CD4-positive, CD25-positive, alpha-beta regulatory T cell (primary cell): ENCODE measurements around the gene DUSP28. TPM values are rescaled to one million over a fixed set of nuclear protein-coding genes. Genes with fewer than 3 reads are reported as not detected.

ENCODE experiments used
- ATAC-seq, 2 donors: fragments of 150-1000 bp; cut with Tn5 transposase; one replicate each; pipeline ENCODE4 v1.10.0; 2021; ENCODE audit warnings: low read depth in 2 of 2, moderate number of reproducible peaks in 2 of 2, moderate library complexity in 1 of 2
- DNase-seq, 3 donors: peaks; one replicate each; pipeline versions ENCODE4 v3.0.0 to v3.0.0-alpha.2; 2012 to 2022; ENCODE audit warnings: mixed read lengths in 1 of 3
- H3K27ac ChIP-seq: one replicate; pipeline ENCODE4 v1.7.0; 2013; ENCODE audit warnings: mild to moderate bottlenecking, low read length; ENCODE audit not compliant: insufficient read depth, poor library complexity, severe bottlenecking
- H3K27me3 ChIP-seq: one replicate; pipeline ENCODE4 v1.7.0; 2013; ENCODE audit warnings: low read length; ENCODE audit not compliant: control insufficient read depth, insufficient read depth
- H3K36me3 ChIP-seq: one replicate; pipeline ENCODE4 v1.7.0; 2013; ENCODE audit warnings: mild to moderate bottlenecking, low read length, moderate library complexity; ENCODE audit not compliant: control insufficient read depth, insufficient read depth
- H3K4me1 ChIP-seq: 2 replicates; pipeline ENCODE4 v1.7.0; 2013; ENCODE audit warnings: mild to moderate bottlenecking, low read length; ENCODE audit not compliant: insufficient read depth, control insufficient read depth, poor library complexity, severe bottlenecking
- H3K4me3 ChIP-seq: one replicate; pipeline ENCODE4 v1.7.0; 2013; ENCODE audit warnings: low read depth, mild to moderate bottlenecking, low read length, moderate library complexity
- H3K9me3 ChIP-seq, 2 experiments: 1 replicate in 1 of 2; 2 replicates in 1 of 2; pipeline ENCODE4 v1.7.0; 2013; ENCODE audit warnings: low read length in 2 of 2, mild to moderate bottlenecking in 1 of 2, moderate library complexity in 1 of 2; ENCODE audit not compliant: control insufficient read depth in 2 of 2
- H3K27ac Mint-ChIP-seq, 3 donors: one replicate each; pipeline ENCODE4 v1.8.0; 2020 to 2022; ENCODE audit warnings: mild to moderate bottlenecking in 3 of 3, mixed read lengths in 3 of 3, moderate library complexity in 2 of 3
- H3K27me3 Mint-ChIP-seq: one replicate; pipeline ENCODE4 v1.8.0; 2022; ENCODE audit warnings: mild to moderate bottlenecking, mixed read lengths
- H3K36me3 Mint-ChIP-seq: one replicate; pipeline ENCODE4 v1.8.0; 2020; ENCODE audit warnings: mixed read lengths
- H3K4me1 Mint-ChIP-seq, 4 donors: one replicate each; pipeline ENCODE4 v1.8.0; 2020 to 2022; ENCODE audit warnings: mixed read lengths in 4 of 4, mild to moderate bottlenecking in 1 of 4
- H3K4me3 Mint-ChIP-seq, 4 donors: one replicate each; pipeline ENCODE4 v1.8.0; 2020 to 2022; ENCODE audit warnings: mild to moderate bottlenecking in 4 of 4, mixed read lengths in 4 of 4, moderate library complexity in 3 of 4
- H3K9me3 Mint-ChIP-seq, 7 donors: one replicate each; pipeline ENCODE4 v1.8.0; 2020 to 2022; ENCODE audit warnings: mixed read lengths in 7 of 7, mild to moderate bottlenecking in 3 of 7, moderate library complexity in 2 of 7
- polyA plus RNA-seq, 4 donors: library from polyadenylated mRNA; unstranded; fragments of 300-500 nt; fragmentation: Illumina TruSeq; gene quantifications; one replicate each; pipeline ENCODE4 v1.2.3, GENCODE V29; 2021
- total RNA-seq: library from RNA; stranded (reverse); gene quantifications from one replicate; pipeline ENCODE4 v1.2.3, GENCODE V29; 2022

Gene DUSP28
- total and polyA plus RNA-seq, 5 donors from 2014 or later = 8.3 to 27.2 (median 17.4) TPM

DNA sequence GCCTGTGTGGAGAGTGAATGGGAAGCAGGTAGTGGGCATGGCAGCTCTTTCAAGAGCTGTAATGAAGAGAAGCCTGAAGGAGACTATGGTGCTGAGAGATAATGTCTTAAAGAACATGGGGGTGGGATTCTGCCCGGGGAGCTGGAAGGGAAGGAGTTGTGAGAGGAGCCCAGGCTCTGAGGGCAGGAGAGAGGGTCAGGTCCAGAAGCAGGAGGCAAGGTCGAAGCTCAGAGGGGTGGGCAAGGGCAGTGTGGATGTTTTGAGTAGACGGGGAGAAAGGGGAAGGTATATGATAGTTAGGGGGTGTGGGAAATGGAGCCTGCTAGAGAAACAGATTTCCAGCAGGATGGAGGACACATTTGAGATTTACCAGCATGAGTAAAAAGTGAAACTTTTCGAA lies 28.5 kb downstream of the DUSP28 start:
- Mint-ChIP-seq H3K36me3 (no peaks in the 10 kb centered on the region), H3K4me1 (peaks cover 0 to 50% (median 22%) of the 10 kb centered on the region in 4 donors), H3K4me3 (peak overlapping the region; percentile 58 to 100 (median 79)), H3K9me3 (no peaks in the 10 kb centered on the region), H3K27ac (peak overlapping the region in 2 of 3 donors; percentile 33 to 81), H3K27me3 (no peaks in the 10 kb centered on the region)
- Histone ChIP-seq H3K4me3 (no peak overlapping the region), H3K27me3 (no peaks in the 10 kb centered on the region), H3K9me3 (no peaks in the 10 kb centered on the region), H3K36me3 (peaks cover 34% of the 10 kb centered on the region), H3K4me1 (peaks cover 41% of the 10 kb centered on the region), H3K27ac (no peak overlapping the region)
- ATAC-seq = no peak
- DNase-seq = no peak

DNA sequence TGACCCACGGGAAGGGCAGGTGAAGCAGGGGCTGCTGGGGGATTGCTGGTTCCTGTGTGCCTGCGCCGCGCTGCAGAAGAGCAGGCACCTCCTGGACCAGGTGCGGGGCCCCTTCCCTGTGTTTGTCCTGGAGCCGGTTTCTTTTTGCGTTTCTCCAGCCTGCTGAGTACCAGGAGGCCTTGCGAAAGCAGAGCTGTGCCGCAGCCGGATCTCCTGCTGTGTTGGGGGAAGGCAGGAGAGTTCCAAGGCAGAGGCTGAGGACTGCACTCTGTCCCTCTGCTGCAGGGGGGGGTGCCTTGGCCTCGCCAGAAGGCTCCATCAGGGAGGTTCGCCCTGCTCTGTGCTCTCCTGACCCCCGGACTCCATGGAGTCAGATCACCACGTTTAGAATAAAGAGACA lies 29.2 kb downstream of the DUSP28 start:
- ATAC-seq (no peak), DNase-seq (no peak)
- Histone ChIP-seq H3K27ac (no peak overlapping the region), H3K9me3 (no peaks in the 10 kb centered on the region), H3K4me3 (no peak overlapping the region), H3K36me3 (peaks cover 35% of the 10 kb centered on the region), H3K27me3 (no peaks in the 10 kb centered on the region), H3K4me1 (peaks cover 36% of the 10 kb centered on the region)
- Mint-ChIP-seq H3K36me3 (no peaks in the 10 kb centered on the region), H3K9me3 (no peaks in the 10 kb centered on the region), H3K27me3 (no peaks in the 10 kb centered on the region), H3K4me1 (peaks cover 0 to 48% (median 22%) of the 10 kb centered on the region in 4 donors), H3K4me3 (peak overlapping the region in 1 of 4 donors; percentile 47), H3K27ac (no peak overlapping the region)

DNA sequence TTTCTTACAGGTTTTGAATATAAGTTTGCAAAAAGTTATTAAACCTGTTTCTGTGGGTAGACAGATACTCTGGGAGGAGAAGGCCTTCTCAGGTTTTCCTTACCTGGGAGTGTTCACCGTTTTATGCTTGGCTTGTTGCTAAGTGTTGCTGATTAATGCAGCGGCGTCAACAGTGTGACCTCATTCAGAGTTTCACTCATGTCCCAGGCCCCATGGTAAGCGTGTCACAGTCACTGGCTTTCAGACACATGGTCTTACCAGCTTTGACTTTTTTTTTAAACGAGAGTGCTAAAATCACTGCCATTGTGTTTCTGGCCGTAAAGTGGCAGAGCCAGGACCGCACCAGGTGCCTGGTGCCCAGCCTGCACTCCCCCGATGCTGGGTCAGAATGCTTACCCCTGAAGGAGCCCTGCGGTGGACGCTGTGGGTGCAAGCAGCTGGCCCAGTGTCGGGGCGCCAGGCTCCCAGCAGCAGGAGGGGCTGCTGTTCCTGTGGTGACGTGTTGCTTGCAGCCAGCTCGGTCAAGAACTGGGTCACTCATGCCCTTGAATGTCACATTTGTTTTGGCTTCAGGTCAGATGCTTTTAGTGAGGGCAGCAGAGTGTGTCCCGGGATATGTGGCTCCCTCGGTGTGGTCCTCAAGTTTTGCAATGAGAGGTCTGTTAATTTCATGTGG lies 29.8 kb downstream of the DUSP28 start:
- H3K27me3 ChIP-seq = no peaks in the 10 kb centered on the region
- no peaks in the 10 kb centered on the region for H3K9me3 ChIP-seq
- H3K36me3 Mint-ChIP-seq = no peaks in the 10 kb centered on the region
- ATAC-seq (no peak), DNase-seq (no peak)
- peak overlapping the region in 1 of 4 donors; percentile 58 for H3K4me3 Mint-ChIP-seq
- H3K36me3 ChIP-seq = peaks cover 35% of the 10 kb centered on the region
- no peak overlapping the region for H3K27ac ChIP-seq
- H3K4me1 Mint-ChIP-seq = peaks cover 0 to 43% (median 20%) of the 10 kb centered on the region in 4 donors
- no peak overlapping the region for H3K4me3 ChIP-seq
- peaks cover 30% of the 10 kb centered on the region for H3K4me1 ChIP-seq
- no peaks in the 10 kb centered on the region for H3K9me3 Mint-ChIP-seq
- H3K27me3 Mint-ChIP-seq = no peaks in the 10 kb centered on the region
- H3K27ac Mint-ChIP-seq = no peak overlapping the region

DNA sequence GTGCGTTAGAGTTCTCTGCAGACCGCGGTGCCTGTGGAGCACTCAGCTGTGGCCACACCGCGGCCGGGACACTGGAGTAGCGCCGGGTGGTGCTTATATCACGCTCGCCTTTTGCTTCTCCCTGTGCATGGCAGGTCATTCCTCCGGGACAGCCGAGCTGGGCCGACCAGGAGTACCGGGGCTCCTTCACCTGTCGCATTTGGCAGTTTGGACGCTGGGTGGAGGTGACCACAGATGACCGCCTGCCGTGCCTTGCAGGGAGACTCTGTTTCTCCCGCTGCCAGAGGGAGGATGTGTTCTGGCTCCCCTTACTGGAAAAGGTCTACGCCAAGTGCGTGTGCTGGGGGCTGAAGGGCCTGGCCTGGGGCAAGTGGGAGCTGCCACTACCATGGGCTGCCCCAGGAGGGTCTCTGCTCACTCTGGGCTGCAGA lies 30.5 kb downstream of the DUSP28 start:
- Mint-ChIP-seq H3K4me1 (peaks cover 0 to 36% (median 19%) of the 10 kb centered on the region in 4 donors), H3K27me3 (no peaks in the 10 kb centered on the region), H3K9me3 (no peaks in the 10 kb centered on the region), H3K27ac (no peak overlapping the region), H3K4me3 (peak overlapping the region in 2 of 4 donors; percentile 58 to 64), H3K36me3 (no peaks in the 10 kb centered on the region)
- H3K27me3 ChIP-seq = no peaks in the 10 kb centered on the region
- peaks cover 23% of the 10 kb centered on the region for H3K4me1 ChIP-seq
- ATAC-seq (no peak), DNase-seq (no peak)
- peaks cover 35% of the 10 kb centered on the region for H3K36me3 ChIP-seq
- no peak overlapping the region for H3K4me3 ChIP-seq
- H3K9me3 ChIP-seq = no peaks in the 10 kb centered on the region
- no peak overlapping the region for H3K27ac ChIP-seq

DNA sequence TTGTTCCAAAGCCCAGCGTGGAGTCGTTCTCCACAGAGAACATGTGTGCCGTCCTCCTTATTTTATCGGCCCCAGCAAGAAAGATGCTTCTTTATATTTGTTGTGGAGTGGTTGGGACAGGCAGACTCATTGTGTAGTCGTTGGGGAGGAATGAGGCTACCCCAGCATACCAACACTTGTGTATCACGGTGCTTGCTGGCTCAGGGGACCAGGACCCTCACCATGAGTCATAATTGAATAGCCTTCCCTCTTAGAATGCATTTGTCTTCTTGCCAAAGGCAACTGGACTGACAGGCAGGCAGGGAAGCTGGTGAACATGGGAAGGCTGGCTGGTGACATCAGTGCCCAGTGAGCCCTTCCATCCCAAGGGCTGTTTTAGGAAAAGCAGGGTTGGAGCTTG lies 31.1 kb downstream of the DUSP28 start:
- Histone ChIP-seq H3K9me3 (no peaks in the 10 kb centered on the region), H3K27me3 (no peaks in the 10 kb centered on the region), H3K4me1 (peaks cover 20% of the 10 kb centered on the region), H3K27ac (no peak overlapping the region), H3K4me3 (no peak overlapping the region), H3K36me3 (peaks cover 36% of the 10 kb centered on the region)
- Mint-ChIP-seq H3K9me3 (no peaks in the 10 kb centered on the region), H3K36me3 (no peaks in the 10 kb centered on the region), H3K27ac (peak overlapping the region in 1 of 3 donors; percentile 56), H3K27me3 (no peaks in the 10 kb centered on the region), H3K4me3 (peak overlapping the region in 1 of 4 donors; percentile 58), H3K4me1 (peaks cover 0 to 31% (median 17%) of the 10 kb centered on the region in 4 donors)
- ATAC-seq = no peak
- no peak for DNase-seq

DNA sequence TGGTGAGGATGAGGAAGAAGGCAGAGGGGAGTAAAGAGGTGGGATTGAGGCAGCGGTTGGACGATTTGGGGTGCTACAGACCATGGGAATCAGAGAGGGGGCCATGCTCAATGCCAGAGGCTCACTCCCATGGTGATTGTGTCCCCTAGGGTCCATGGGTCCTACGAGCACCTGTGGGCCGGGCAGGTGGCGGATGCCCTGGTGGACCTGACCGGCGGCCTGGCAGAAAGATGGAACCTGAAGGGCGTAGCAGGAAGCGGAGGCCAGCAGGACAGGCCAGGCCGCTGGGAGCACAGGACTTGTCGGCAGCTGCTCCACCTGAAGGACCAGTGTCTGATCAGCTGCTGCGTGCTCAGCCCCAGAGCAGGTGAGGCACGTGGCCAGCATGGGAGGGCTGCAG lies 31.6 kb downstream of the DUSP28 start:
- Histone ChIP-seq H3K27ac (no peak overlapping the region), H3K27me3 (no peaks in the 10 kb centered on the region), H3K36me3 (peaks cover 41% of the 10 kb centered on the region), H3K9me3 (no peaks in the 10 kb centered on the region), H3K4me3 (no peak overlapping the region), H3K4me1 (peaks cover 20% of the 10 kb centered on the region)
- Mint-ChIP-seq H3K4me1 (peaks cover 0 to 31% (median 17%) of the 10 kb centered on the region in 4 donors), H3K27ac (peak overlapping the region in 1 of 3 donors; percentile 56), H3K36me3 (no peaks in the 10 kb centered on the region), H3K27me3 (no peaks in the 10 kb centered on the region), H3K4me3 (no peak overlapping the region), H3K9me3 (no peaks in the 10 kb centered on the region)
- DNase-seq (no peak), ATAC-seq (no peak)

DNA sequence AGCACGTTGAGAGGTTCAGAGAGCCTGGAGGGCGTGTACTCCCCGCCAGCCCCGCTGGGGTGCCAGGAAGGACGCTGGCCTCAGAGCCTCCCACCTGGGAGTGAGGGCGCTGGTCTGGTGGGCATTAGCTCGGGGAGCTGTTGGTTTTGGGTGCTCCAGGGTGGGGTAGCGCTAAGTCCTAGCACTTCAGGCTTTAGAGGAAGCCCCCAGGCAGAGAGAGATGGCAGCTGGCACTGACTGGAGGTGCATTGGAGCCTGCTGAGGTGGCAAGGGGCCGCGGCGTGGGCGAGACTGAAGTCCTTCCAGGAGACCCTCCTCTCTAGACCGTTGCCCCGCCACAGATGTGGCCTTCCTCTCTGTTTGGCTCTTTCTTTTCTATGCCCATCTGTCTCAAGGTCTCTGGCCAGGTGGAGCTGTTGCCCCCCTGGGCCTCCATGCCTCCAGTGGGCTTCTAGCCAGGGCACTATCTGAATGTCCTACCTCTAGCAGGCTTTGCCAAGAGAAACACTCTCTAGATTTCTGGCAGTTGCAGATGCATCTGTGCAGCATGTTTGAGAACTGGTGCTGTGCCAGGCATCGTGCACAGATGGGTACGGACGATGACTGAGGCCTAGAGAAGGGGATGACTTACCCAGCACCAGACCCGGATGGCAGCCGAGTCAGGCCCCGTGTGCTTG lies 33.0 kb downstream of the DUSP28 start:
- ATAC-seq (no peak), DNase-seq (no peak)

More for the DNA sequence above, 33.0 kb downstream of the DUSP28 start:
- H3K27ac ChIP-seq = no peak overlapping the region
- Mint-ChIP-seq H3K9me3 (no peaks in the 10 kb centered on the region), H3K36me3 (no peaks in the 10 kb centered on the region), H3K4me3 (no peak overlapping the region), H3K4me1 (peaks cover 0 to 20% (median 10%) of the 10 kb centered on the region in 4 donors), H3K27ac (no peak overlapping the region), H3K27me3 (no peaks in the 10 kb centered on the region)
- no peaks in the 10 kb centered on the region for H3K9me3 ChIP-seq
- H3K4me3 ChIP-seq = no peak overlapping the region
- H3K36me3 ChIP-seq = peaks cover 45% of the 10 kb centered on the region
- no peaks in the 10 kb centered on the region for H3K27me3 ChIP-seq
- H3K4me1 ChIP-seq = peaks cover 8% of the 10 kb centered on the region
